MG63 (cell line): ENCODE results near the gene GEMIN4. TPM values are rescaled to one million over a fixed set of nuclear protein-coding genes. Genes with fewer than 3 reads are reported as not detected.
A peak's percentile ranks its signal among the peaks of the same experiment; 100 is the strongest.
"Not testable (repeated sequence)": the region's sequence is repeated elsewhere in the genome, so short reads cannot be mapped to it uniquely, and the experiment has no call there.

Source experiments
- DNase-seq: peaks from one replicate; pipeline ENCODE4 v3.0.0-alpha.2; 2020
- H3K27me3 ChIP-seq: fragments of 250-450 bp; sonication (Bioruptor Pico); 2 replicates; pipeline ENCODE4 v1.5.1; 2020; ENCODE audit warnings: mild to moderate bottlenecking, moderate library complexity
- H3K36me3 ChIP-seq: fragments of 250-450 bp; sonication (Bioruptor Pico); 2 replicates; pipeline ENCODE4 v1.5.1; 2020; ENCODE audit warnings: mild to moderate bottlenecking, moderate library complexity
- H3K4me3 ChIP-seq: fragments of 250-450 bp; sonication (Bioruptor Pico); 2 replicates; pipeline ENCODE4 v1.5.1; 2020; ENCODE audit warnings: mild to moderate bottlenecking, moderate library complexity
- H3K9me3 ChIP-seq: fragments of 250-450 bp; sonication (Bioruptor Pico); 2 replicates; pipeline ENCODE4 v1.5.1; 2020; ENCODE audit warnings: mild to moderate bottlenecking, moderate library complexity
- total RNA-seq: library from RNA; depleted of rRNA; stranded (reverse); fragments of >200 nt; shearing (Covaris generic); gene quantifications from 2 replicates; pipeline ENCODE4 v1.2.3, GENCODE V29; 2014; ENCODE audit warnings: low replicate concordance; rRNA removed

Gene GEMIN4
- total RNA-seq, result 14.1 and 21.3 TPM in 2 replicates

DNA sequence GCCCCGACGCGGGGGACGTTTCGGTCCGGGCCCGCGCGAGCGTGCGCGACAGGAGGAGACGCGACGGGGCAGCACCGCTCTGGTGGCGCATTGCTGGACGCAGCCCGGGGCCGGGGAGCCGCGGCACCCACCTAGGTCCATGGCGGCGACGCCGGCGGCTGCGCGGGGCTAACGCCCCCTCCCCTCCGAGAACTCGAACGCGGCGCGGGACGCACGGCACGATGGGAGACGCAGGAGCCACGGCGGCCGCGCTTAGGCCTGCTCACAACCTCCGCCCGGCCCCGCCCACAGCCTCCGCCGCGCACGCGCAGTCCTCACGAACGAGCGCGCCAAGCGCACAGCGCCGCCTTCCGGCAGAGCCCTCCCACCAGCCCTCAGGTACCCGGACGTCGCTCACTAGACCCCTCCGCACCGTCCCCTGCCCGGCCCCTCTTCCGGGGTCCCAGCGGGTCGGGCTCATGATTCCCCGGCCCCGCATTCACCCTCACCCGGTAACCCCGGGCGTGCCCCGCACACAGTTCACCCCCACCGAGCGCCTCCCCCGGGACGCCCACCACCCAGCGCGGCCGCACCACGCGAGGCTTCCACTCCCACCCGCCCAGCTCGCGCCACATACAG lies at the start of gene GEMIN4:
GEMIN4 (minus strand) TSS at position 263 of the 618 bp plus-strand sequence; CDS start at position 141, 122 bp downstream.
- DNase-seq, result peak; percentile 79
- peaks cover 7% of the 10 kb centered on the region for H3K36me3 ChIP-seq
- H3K9me3 ChIP-seq, result no peaks in the 10 kb centered on the region
- no peaks in the 10 kb centered on the region for H3K27me3 ChIP-seq
- H3K4me3 ChIP-seq, result peak within 1 kb of the TSS; percentile 70

GRCh38 chr17:801660-802059 lies 49.6 kb upstream of the GEMIN4 start:
- Histone ChIP-seq H3K4me3 (no peak overlapping the region), H3K27me3 (no peaks in the 10 kb centered on the region), H3K9me3 (no peaks in the 10 kb centered on the region), H3K36me3 (peaks cover 5% of the 10 kb centered on the region; the same call in 1 of the 2 replicates)
- DNase-seq, result peak; percentile 33

- no peaks in the 10 kb centered on the region for H3K9me3 ChIP-seq
- DNase-seq, result no peak
- no peak overlapping the region for H3K4me3 ChIP-seq
- H3K27me3 ChIP-seq, result no peaks in the 10 kb centered on the region
- peaks cover 5% of the 10 kb centered on the region for H3K36me3 ChIP-seq
Measured at GRCh38 chr17:800446-801242, 48.6 kb upstream of the GEMIN4 start.

DNA sequence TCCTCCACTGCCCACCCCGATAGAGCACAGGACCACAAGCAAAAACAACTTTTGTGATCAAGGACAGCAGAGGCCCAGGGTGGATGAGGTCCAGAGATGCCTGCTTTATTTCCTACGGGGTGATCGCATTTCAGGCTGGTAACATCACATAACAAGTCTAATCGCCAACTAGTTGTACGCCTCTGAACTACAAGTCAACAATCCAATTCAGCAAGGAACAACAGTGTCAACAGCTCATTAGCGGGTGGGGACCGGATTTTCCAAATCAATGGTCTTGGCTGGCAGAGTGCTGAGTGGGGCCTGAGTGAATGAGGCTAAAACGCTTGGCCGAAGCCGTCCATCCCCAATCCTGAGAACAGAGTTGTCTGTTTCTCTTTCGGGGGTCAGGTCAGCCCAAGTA lies 47.2 kb upstream of the GEMIN4 start:
- H3K27me3 ChIP-seq, result no peaks in the 10 kb centered on the region
- H3K36me3 ChIP-seq, result peaks cover 8% of the 10 kb centered on the region
- DNase-seq, result no peak
- no peaks in the 10 kb centered on the region for H3K9me3 ChIP-seq
- no peak overlapping the region for H3K4me3 ChIP-seq

GRCh38 chr17:798246-798645 lies 46.2 kb upstream of the GEMIN4 start:
- DNase-seq, result no peak
- Histone ChIP-seq H3K27me3 (no peaks in the 10 kb centered on the region), H3K36me3 (peaks cover 8% of the 10 kb centered on the region), H3K4me3 (no peak overlapping the region), H3K9me3 (no peaks in the 10 kb centered on the region)

DNA sequence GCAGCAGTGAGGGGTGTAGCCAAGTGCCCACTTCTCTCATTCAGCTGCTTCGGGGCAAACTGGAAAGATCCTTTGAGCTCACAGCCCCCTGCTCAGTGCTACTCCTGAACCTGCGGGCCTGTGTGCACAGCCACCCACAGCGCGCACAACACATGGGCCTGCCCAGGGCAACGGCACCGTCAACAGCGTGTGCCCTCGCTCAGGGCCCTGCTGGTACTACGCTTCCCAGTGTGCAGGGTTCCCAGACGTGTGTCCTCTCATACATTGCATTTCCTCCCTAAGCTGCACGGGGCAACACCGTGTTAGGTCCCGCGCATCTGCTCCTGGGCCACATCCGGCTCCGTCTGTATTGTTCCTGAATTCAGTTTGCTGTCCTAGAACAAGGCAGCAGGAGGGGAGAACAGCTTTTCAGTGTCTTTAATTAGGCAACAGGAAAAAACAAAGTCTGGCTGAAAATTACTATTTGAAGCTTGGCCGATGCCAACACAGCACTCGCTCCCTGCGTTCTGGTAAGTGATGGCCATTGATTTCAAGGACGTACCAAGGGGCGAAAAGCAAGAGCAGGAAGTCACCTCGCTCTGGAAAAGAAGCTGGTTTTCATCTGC lies 45.3 kb upstream of the GEMIN4 start:
- Histone ChIP-seq H3K27me3 (no peaks in the 10 kb centered on the region), H3K4me3 (no peak overlapping the region), H3K36me3 (peaks cover 9% of the 10 kb centered on the region), H3K9me3 (no peaks in the 10 kb centered on the region)
- DNase-seq, result no peak

DNA sequence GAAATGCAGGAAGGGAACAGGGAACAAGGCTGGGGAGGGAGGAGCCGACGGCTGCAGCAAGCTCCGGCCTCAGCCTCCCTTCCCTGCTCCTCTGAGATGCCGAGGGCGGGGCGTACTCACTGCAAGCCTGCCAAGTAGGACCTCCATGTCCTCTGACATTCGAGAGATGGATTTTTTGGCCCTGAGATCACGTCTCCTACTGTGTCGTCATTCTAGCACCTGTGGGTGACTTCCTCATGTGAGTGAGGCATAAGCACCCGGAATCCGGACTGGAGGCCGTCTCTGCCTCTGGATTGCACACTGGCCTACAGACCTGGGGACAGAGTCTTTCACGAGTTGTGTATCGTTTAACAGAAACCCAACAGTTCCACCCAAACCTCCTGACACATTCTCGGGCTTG lies 44.5 kb upstream of the GEMIN4 start:
- Histone ChIP-seq H3K9me3 (no peaks in the 10 kb centered on the region), H3K27me3 (no peaks in the 10 kb centered on the region), H3K4me3 (no peak overlapping the region), H3K36me3 (peaks cover 12% of the 10 kb centered on the region)
- no peak for DNase-seq

DNA sequence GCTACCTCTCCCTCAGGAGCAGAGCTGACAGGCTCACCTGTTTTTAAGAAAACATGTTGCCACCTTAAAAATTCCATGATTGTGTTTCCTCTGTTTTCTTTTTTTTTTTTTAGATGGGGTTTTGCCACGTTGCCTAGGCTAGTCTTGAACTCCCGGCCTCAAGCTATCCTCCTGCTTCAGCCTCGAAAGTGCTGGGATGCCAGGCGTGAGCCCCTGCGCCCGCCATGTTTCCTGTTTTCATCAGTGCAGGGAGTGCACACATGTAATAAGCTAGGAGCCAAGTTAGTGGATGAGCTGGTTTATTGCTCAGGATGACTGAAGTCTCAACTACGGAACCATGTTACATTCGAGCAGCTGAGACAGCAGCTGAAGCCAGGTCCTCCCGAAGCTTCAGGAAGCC lies 43.7 kb upstream of the GEMIN4 start:
- Histone ChIP-seq H3K9me3 (no peaks in the 10 kb centered on the region), H3K27me3 (no peaks in the 10 kb centered on the region), H3K4me3 (no peak overlapping the region), H3K36me3 (peaks cover 15% of the 10 kb centered on the region)
- no peak for DNase-seq

GRCh38 chr17:795276-795675 lies 43.2 kb upstream of the GEMIN4 start:
- no peak overlapping the region for H3K4me3 ChIP-seq
- no peaks in the 10 kb centered on the region for H3K9me3 ChIP-seq
- H3K27me3 ChIP-seq, result no peaks in the 10 kb centered on the region
- H3K36me3 ChIP-seq, result peaks cover 15% of the 10 kb centered on the region
- no peak for DNase-seq

DNA sequence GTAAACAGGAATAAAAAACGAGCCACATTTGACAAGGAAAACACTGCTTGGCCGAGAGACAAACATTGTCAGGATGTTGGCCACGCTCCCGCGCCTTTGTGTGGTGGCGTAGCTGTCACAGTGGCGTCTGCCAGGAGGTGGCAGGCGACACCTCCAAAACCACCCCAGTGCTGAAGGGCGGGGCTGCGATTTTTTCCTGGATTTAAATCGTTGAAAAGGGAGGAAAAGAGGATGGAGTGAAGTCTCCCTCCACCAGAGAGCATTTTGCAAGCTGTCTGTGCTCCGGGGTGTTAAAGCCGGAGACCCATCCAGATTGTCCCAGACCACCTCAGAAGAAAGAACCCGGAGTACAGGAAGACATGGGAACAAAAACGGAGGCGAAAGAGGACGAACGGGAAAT lies 42.8 kb upstream of the GEMIN4 start:
- peaks cover 15% of the 10 kb centered on the region for H3K36me3 ChIP-seq
- H3K9me3 ChIP-seq, result no peaks in the 10 kb centered on the region
- H3K4me3 ChIP-seq, result no peak overlapping the region
- DNase-seq, result no peak
- no peaks in the 10 kb centered on the region for H3K27me3 ChIP-seq

- no peak for DNase-seq
Measured at GRCh38 chr17:792277-792676, 40.2 kb upstream of the GEMIN4 start.

DNA sequence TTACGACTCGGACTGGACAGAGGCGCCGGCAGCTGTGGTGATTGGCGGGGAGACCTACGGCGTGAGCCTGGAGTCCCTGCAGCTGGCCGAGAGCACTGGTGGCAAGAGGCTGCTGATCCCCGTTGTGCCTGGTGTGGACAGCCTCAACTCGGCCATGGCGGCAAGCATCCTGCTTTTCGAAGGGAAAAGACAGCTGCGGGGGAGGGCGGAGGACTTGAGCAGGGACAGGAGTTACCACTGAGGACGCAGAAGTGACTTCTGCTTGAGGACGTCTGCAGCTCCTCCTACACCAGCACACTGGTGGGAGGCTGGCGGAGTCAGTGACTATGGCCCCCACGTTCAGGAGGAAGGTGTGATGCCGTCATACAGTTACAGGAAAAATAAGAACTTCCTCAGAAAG lies 39.8 kb upstream of the GEMIN4 start:
- Histone ChIP-seq H3K36me3 (peaks cover 10% of the 10 kb centered on the region), H3K27me3 (no peaks in the 10 kb centered on the region), H3K4me3 (no peak overlapping the region), H3K9me3 (no peaks in the 10 kb centered on the region)
- no peak for DNase-seq

More at GRCh38 chr17:792277-792676, 40.2 kb upstream of the GEMIN4 start:
- H3K36me3 ChIP-seq, result peaks cover 10% of the 10 kb centered on the region
- no peak overlapping the region for H3K4me3 ChIP-seq
- no peaks in the 10 kb centered on the region for H3K27me3 ChIP-seq
- no peaks in the 10 kb centered on the region for H3K9me3 ChIP-seq

GRCh38 chr17:790874-791247 lies 38.8 kb upstream of the GEMIN4 start:
- not testable (repeated sequence) for DNase-seq, H3K4me3 ChIP-seq, H3K27me3 ChIP-seq, H3K36me3 ChIP-seq, H3K9me3 ChIP-seq

DNA sequence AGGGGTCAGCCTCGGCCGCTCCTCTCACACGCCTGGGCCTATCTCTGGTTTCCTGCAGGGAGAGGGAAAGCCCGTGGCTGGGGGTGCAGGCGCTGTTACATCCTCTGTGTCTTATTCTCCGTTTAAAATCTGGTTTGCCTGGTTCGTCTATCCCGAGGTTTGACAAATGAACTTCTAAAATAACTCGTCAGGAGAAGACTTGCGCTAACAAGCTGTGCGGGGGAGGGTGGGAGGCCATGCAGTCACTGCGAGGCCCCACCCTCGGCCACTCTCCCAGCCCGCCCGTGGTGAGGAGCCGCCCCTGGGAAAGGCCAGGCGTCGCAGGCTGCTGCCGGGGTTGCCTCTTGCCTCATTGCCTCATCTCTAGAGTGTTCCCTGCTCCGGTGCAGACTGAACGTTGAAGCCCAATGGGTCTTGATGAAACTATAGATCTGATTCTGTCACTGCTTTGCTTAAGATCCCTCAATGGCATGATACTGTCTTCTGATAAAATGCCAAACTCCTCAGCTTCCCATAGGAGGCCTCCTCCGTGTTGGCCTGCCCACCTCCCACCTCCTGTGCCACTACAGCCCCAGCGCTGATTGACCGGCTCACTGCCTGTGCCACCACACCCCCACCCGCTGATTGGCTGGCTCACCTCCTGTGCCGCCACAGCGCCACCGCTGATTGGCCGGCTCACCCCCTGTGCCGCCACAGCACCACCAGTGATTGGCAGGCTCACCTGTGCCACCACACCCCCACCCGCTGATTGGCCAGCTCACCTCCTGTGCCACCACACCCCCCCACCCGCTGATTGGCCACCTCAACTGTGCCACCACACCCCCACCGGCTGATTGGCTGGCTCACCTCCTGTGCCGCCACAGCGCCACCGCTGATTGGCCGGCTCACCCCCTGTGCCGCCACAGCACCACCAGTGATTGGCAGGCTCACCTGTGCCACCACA lies 38.1 kb upstream of the GEMIN4 start:
- peak; percentile 23 for DNase-seq
- H3K27me3 ChIP-seq, H3K36me3 ChIP-seq, H3K4me3 ChIP-seq, H3K9me3 ChIP-seq: not testable (repeated sequence)

- H3K27me3 ChIP-seq, result no peaks in the 10 kb centered on the region
- DNase-seq, result no peak
- no peak overlapping the region for H3K4me3 ChIP-seq
Measured at GRCh38 chr17:789160-789840, 37.2 kb upstream of the GEMIN4 start.

GRCh38 chr17:788551-788950 lies 36.5 kb upstream of the GEMIN4 start:
- Histone ChIP-seq H3K36me3 (peaks cover 13% of the 10 kb centered on the region), H3K27me3 (no peaks in the 10 kb centered on the region), H3K9me3 (no peaks in the 10 kb centered on the region), H3K4me3 (no peak overlapping the region)
- DNase-seq, result no peak

More at GRCh38 chr17:789160-789840, 37.2 kb upstream of the GEMIN4 start:
- Histone ChIP-seq H3K36me3 (peaks cover 7% of the 10 kb centered on the region), H3K9me3 (no peaks in the 10 kb centered on the region)
